ENCODE data around the gene TENT4B. TPM values are rescaled to one million over a fixed set of nuclear protein-coding genes. Genes with fewer than 3 reads are reported as not detected.

TENT4B gene
- total and polyA plus RNA-seq, 2 donors (not counting 1 experiment from before 2014, with no cell fraction given), result 11.1 to 12.2 TPM

- Histone ChIP-seq H3K4me2 (ENCODE audit: extremely low read depth, insufficient read depth, low read length) (no peak overlapping the region), H3K9me3 (ENCODE audit: control insufficient read depth, insufficient read depth, low read depth, low read length) (no peaks in the 10 kb centered on the region), H3K36me3 (ENCODE audit: control insufficient read depth, insufficient read depth, low read length) (no peaks in the 10 kb centered on the region), H3K27me3 (ENCODE audit: control insufficient read depth, insufficient read depth, low read length) (no peaks in the 10 kb centered on the region), H3K9ac (ENCODE audit: insufficient read depth, low read length) (no peak overlapping the region), H3K4me3 (replicated peaks in 1 of 4; ENCODE audit: control extremely low read depth in 1 of 4, insufficient read depth in 1 of 4, low read depth in 3 of 4, low read length in 4 of 4) (peak overlapping the region in 2 of 4 experiments; percentile 29 to 46), H2AFZ (ENCODE audit: low read length) (no peak overlapping the region), H3K79me2 (ENCODE audit: control insufficient read depth, insufficient read depth, low read length) (no peaks in the 10 kb centered on the region), H4K20me1 (ENCODE audit: control insufficient read depth, extremely low read depth, insufficient read depth, low read length) (no peaks in the 10 kb centered on the region), H3K4me1 (ENCODE audit: control insufficient read depth, extremely low read depth, insufficient read depth, low read length) (peaks cover 12% of the 10 kb centered on the region), H3K27ac (ENCODE audit: insufficient read depth, low read length) (no peak overlapping the region)
- DNase-seq (ENCODE audit: low read depth in 2 of 2), result no peak
- TF ChIP-seq EZH2 (IDR thresholded peaks at IDR 0.05; ENCODE audit: low read length, missing control alignments) (no peak), CTCF (conservative IDR thresholded peaks at IDR 0.05 in 1 of 2, IDR thresholded peaks at IDR 0.05 in 1 of 2; ENCODE audit: low read depth in 1 of 2, low read length in 2 of 2) (no peak)
Measured at GRCh38 chr16:50247123-50247905, 94.2 kb downstream of the TENT4B start.

DNA sequence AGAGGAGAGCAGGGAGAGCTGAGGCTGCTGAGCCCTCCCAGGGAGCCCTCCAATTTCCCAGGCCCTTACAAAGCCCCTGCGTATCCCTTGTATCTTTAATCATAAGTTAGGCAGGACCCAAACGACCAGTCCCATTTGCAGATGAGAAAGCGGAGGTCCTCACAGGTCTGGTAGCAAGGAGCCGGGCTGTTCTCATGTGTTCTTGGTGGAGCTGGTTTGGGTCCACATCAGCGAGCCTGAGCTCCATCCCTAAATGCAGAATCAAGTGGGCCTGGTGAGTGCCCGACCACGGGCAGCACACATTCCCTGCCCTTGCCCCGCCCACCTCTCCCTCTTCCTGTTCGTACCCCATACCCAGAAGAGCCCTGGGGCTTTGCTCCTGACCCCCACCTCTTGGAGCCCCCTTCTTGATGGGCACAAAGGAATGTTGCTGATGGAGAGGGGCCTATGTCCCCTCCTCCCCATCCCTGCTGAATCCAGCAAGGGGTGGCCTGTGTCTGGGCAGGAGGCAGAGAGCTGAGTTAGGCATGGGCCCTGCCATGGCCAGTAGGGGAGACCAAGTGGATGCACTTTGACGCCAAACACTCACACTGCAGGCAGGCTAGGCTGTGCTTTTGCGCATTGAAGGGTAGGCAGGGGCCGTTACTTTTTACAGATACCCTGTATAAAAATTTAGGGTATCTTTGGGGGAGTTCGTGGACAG lies 95.0 kb downstream of the TENT4B start:
- Histone ChIP-seq H3K9ac (ENCODE audit: insufficient read depth, low read length) (no peak overlapping the region), H3K4me1 (ENCODE audit: control insufficient read depth, extremely low read depth, insufficient read depth, low read length) (peaks cover 12% of the 10 kb centered on the region), H3K4me3 (replicated peaks in 1 of 4; ENCODE audit: control extremely low read depth in 1 of 4, insufficient read depth in 1 of 4, low read depth in 3 of 4, low read length in 4 of 4) (no peak overlapping the region), H3K27ac (ENCODE audit: insufficient read depth, low read length) (no peak overlapping the region), H3K79me2 (ENCODE audit: control insufficient read depth, insufficient read depth, low read length) (no peaks in the 10 kb centered on the region), H3K27me3 (ENCODE audit: control insufficient read depth, insufficient read depth, low read length) (no peaks in the 10 kb centered on the region), H3K36me3 (ENCODE audit: control insufficient read depth, insufficient read depth, low read length) (no peaks in the 10 kb centered on the region), H2AFZ (ENCODE audit: low read length) (no peak overlapping the region), H3K4me2 (ENCODE audit: extremely low read depth, insufficient read depth, low read length) (no peak overlapping the region), H4K20me1 (ENCODE audit: control insufficient read depth, extremely low read depth, insufficient read depth, low read length) (no peaks in the 10 kb centered on the region), H3K9me3 (ENCODE audit: control insufficient read depth, insufficient read depth, low read depth, low read length) (no peaks in the 10 kb centered on the region)
- TF ChIP-seq EZH2 (IDR thresholded peaks at IDR 0.05; ENCODE audit: low read length, missing control alignments) (no peak), CTCF (conservative IDR thresholded peaks at IDR 0.05 in 1 of 2, IDR thresholded peaks at IDR 0.05 in 1 of 2; ENCODE audit: low read depth in 1 of 2, low read length in 2 of 2) (no peak)
- no peak for DNase-seq (ENCODE audit: low read depth in 2 of 2)

- H3K9me3 ChIP-seq (ENCODE audit: control insufficient read depth, insufficient read depth, low read depth, low read length), result no peaks in the 10 kb centered on the region
- no peak overlapping the region for H3K9ac ChIP-seq (ENCODE audit: insufficient read depth, low read length)
- DNase-seq (ENCODE audit: low read depth in 2 of 2), result no peak
- no peak overlapping the region for H3K4me3 ChIP-seq (replicated peaks in 1 of 4; ENCODE audit: control extremely low read depth in 1 of 4, insufficient read depth in 1 of 4, low read depth in 3 of 4, low read length in 4 of 4)
- no peak overlapping the region for H3K27ac ChIP-seq (ENCODE audit: insufficient read depth, low read length)
- H2AFZ ChIP-seq (ENCODE audit: low read length), result no peak overlapping the region
- no peak overlapping the region for H3K4me2 ChIP-seq (ENCODE audit: extremely low read depth, insufficient read depth, low read length)
- H3K79me2 ChIP-seq (ENCODE audit: control insufficient read depth, insufficient read depth, low read length), result no peaks in the 10 kb centered on the region
- peaks cover 12% of the 10 kb centered on the region for H3K4me1 ChIP-seq (ENCODE audit: control insufficient read depth, extremely low read depth, insufficient read depth, low read length)
- H3K36me3 ChIP-seq (ENCODE audit: control insufficient read depth, insufficient read depth, low read length), result no peaks in the 10 kb centered on the region
- H4K20me1 ChIP-seq (ENCODE audit: control insufficient read depth, extremely low read depth, insufficient read depth, low read length), result no peaks in the 10 kb centered on the region
- TF ChIP-seq EZH2 (IDR thresholded peaks at IDR 0.05; ENCODE audit: low read length, missing control alignments), result no peak
- TF ChIP-seq CTCF (conservative IDR thresholded peaks at IDR 0.05 in 1 of 2, IDR thresholded peaks at IDR 0.05 in 1 of 2; ENCODE audit: low read depth in 1 of 2, low read length in 2 of 2), result no peak
- no peaks in the 10 kb centered on the region for H3K27me3 ChIP-seq (ENCODE audit: control insufficient read depth, insufficient read depth, low read length)
Measured at GRCh38 chr16:50248845-50249244, 95.7 kb downstream of the TENT4B start.
